ENCODE results near the gene UPF2.

DNA sequence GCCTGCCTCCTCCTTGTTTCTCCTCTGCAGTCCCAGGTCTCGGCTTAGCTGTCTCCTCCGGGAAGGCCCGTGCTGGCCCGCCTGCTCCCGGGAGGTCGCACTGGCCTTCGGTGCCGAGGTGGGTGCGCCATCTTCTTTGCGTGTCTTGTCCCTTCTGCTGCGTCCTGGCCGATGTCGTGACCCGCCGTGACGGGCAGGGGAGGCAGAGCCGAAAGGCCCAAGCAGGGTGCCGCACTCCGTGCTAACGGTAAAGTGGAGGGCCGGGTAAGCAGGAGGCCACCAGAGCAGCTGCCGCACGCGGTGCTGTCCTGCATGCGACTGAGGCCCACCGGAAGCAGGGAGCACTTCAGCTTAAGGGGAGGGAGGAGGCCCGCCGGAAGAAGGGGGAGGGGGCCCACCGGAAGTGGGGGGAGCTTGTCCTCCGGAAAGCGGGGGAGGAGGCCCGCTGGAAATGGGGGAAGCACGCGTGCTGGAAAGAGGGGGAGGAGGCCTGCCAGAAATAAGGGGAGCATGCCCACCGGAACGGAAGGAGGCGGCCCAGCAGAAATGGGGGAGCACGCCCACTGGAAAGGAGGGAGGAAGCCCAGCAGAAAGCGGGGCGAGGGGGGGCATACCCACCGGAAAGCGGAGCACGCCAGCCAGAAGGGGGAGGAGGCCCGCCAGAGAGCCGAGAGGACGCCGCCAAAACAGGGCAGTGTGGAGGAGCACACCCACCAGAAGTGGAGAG lies 148.1 kb downstream of the UPF2 start:
- TF ChIP-seq, protein P1, sequence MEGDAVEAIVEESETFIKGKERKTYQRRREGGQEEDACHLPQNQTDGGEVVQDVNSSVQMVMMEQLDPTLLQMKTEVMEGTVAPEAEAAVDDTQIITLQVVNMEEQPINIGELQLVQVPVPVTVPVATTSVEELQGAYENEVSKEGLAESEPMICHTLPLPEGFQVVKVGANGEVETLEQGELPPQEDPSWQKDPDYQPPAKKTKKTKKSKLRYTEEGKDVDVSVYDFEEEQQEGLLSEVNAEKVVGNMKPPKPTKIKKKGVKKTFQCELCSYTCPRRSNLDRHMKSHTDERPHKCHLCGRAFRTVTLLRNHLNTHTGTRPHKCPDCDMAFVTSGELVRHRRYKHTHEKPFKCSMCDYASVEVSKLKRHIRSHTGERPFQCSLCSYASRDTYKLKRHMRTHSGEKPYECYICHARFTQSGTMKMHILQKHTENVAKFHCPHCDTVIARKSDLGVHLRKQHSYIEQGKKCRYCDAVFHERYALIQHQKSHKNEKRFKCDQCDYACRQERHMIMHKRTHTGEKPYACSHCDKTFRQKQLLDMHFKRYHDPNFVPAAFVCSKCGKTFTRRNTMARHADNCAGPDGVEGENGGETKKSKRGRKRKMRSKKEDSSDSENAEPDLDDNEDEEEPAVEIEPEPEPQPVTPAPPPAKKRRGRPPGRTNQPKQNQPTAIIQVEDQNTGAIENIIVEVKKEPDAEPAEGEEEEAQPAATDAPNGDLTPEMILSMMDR (optimal IDR thresholded peaks at IDR 0.05 in 1 of 3, IDR thresholded peaks at IDR 0.05 in 1 of 3, conservative IDR thresholded peaks at IDR 0.05 in 1 of 3; ENCODE audit: extremely low read depth in 1 of 3, insufficient read depth in 2 of 3, low read length in 3 of 3) = no peak
- no peak for TF ChIP-seq EZH2 (IDR thresholded peaks at IDR 0.05; ENCODE audit: low read length)
